T-helper 2 cell (primary cell): ENCODE data around the gene BAIAP2L2.

ENCODE experiments used
- DNase-seq, 5 experiments: peaks; one replicate each; pipeline versions ENCODE4 v3.0.0 to v3.0.0-alpha.2; 2012 to 2022

Gene BAIAP2L2

GRCh38 chr22:38106814-38107578 is 3.5 kb downstream of the BAIAP2L2 start:
- DNase-seq, result no peak

GRCh38 chr22:38104084-38104483 is 6.4 kb downstream of the BAIAP2L2 start:
- no peak for DNase-seq

GRCh38 chr22:38103641-38104040 is 6.8 kb downstream of the BAIAP2L2 start:
- DNase-seq, result no peak

GRCh38 chr22:38098410-38099249 is 11.9 kb downstream of the BAIAP2L2 start:
- DNase-seq, result no peak

- no peak for DNase-seq
Observed at GRCh38 chr22:38097557-38098409, 12.7 kb downstream of the BAIAP2L2 start.

- DNase-seq, result no peak
Observed at GRCh38 chr22:38097058-38097457, 13.4 kb downstream of the BAIAP2L2 start.

- no peak for DNase-seq
Observed at GRCh38 chr22:38089474-38089851, 21.0 kb downstream of the BAIAP2L2 start.

- no peak for DNase-seq
Observed at GRCh38 chr22:38088629-38089473, 21.6 kb downstream of the BAIAP2L2 start.

GRCh38 chr22:38087855-38088254 is 22.6 kb downstream of the BAIAP2L2 start:
- no peak for DNase-seq

GRCh38 chr22:38086942-38087341 is 23.5 kb downstream of the BAIAP2L2 start:
- DNase-seq, result no peak

- DNase-seq, result no peak
Observed at GRCh38 chr22:38086001-38086845, 24.3 kb downstream of the BAIAP2L2 start.

- DNase-seq, result no peak
Observed at GRCh38 chr22:38085501-38085900, 25.0 kb downstream of the BAIAP2L2 start.

- DNase-seq, result no peak
Observed at GRCh38 chr22:38085056-38085455, 25.4 kb downstream of the BAIAP2L2 start.

GRCh38 chr22:38083931-38084631 is 26.4 kb downstream of the BAIAP2L2 start, which contains the start of gene SLC16A8:
Gene SLC16A8 (minus strand): TSS chr22:38084184. CDS start chr22:38082873, 1,311 bp downstream.
- DNase-seq, result no peak

- DNase-seq, result no peak
Observed at GRCh38 chr22:38082986-38083710, 27.3 kb downstream of the BAIAP2L2 start.

- DNase-seq, result peak in 1 of 5 experiments; percentile 17
Observed at GRCh38 chr22:38081941-38082828, 28.3 kb downstream of the BAIAP2L2 start.

- no peak for DNase-seq
Observed at GRCh38 chr22:38081636-38081940, 28.9 kb downstream of the BAIAP2L2 start.

- peak in 1 of 5 experiments; percentile 16 for DNase-seq
Observed at GRCh38 chr22:38080850-38081635, 29.4 kb downstream of the BAIAP2L2 start.
